ENCODE data around the gene ZBP1.

GRCh38 chr20:57633945-57634491 lies 13.8 kb upstream of the ZBP1 start:
- TF ChIP-seq CTCF (IDR thresholded peaks at IDR 0.05; ENCODE audit: low read length) = no peak
- no peak for TF ChIP-seq EZH2 (optimal IDR thresholded peaks at IDR 0.05; ENCODE audit: low read depth, low read length)
- TF ChIP-seq EZH2phosphoT487 (IDR thresholded peaks at IDR 0.05; ENCODE audit: low read length) = no peak
